Measurements from ENCODE around the gene CFAP77. TPM values are rescaled to one million over a fixed set of nuclear protein-coding genes. Genes with fewer than 3 reads are reported as not detected.

Gene CFAP77
- total and polyA plus RNA-seq, 9 of the 15 experiments (the other 6 are each of a cell fraction or from before 2014, with no cell fraction given) = not detected

DNA sequence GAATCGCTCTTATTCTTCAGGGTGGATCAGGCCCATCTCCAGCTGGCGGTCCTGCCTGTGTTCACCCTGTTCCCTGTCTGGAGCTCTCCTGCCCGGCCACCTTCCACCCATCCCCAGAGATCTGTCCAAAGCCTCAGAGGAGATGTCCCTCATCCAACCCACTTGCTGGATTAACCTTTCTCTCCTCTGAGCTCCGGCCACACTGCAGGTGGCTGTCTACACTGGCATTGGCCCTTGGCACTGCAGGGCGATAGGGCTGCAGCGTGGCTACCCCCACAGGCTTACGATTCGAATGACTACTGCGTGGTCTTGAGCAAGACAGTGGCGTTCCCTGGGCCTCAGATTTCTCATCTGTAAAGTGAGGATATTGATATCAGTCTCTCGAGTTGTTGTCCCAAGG lies 108.6 kb downstream of the CFAP77 start:
- ChIA-PET CTCF (ENCODE audit: low intra/inter-chr PET ratio) (no interaction called here), POLR2A (interaction anchor here (1.2 kb wide), 1 partner anchor 20 kb away, joined by 4 read pairs; no protein-coding TSS in a partner anchor)
- H3K4me2 ChIP-seq (ENCODE audit: insufficient read depth, low read length) = no peak overlapping the region
- H3K27me3 ChIP-seq (ENCODE audit: control insufficient read depth in 2 of 2, insufficient read depth in 2 of 2, low read length in 2 of 2) = peaks cover 41 to 85% of the 10 kb centered on the region in 2 experiments
- no peak overlapping the region for H3K27ac ChIP-seq (ENCODE audit: extremely low read depth, low read depth, low read length)
- TF ChIP-seq NEUROD1 (IDR thresholded peaks at IDR 0.05; ENCODE audit: borderline replicate concordance, low read depth, low read length, partially characterized antibody) (no peak), ZBTB2 (IDR thresholded peaks at IDR 0.05) (no peak), ZNF184 (CRISPR knock-in tag; IDR thresholded peaks at IDR 0.05) (no peak), ZNF133 (CRISPR knock-in tag; IDR thresholded peaks at IDR 0.05) (no peak), FOXA1 (IDR thresholded peaks at IDR 0.05; ENCODE audit: borderline replicate concordance) (no peak), CREBBP (IDR thresholded peaks at IDR 0.05; ENCODE audit: low read depth, low read length) (no peak), BCL6 (CRISPR knock-in tag; IDR thresholded peaks at IDR 0.05) (no peak), RNF2 (IDR thresholded peaks at IDR 0.05) (no peak)
- TF ChIP-seq, protein P1, sequence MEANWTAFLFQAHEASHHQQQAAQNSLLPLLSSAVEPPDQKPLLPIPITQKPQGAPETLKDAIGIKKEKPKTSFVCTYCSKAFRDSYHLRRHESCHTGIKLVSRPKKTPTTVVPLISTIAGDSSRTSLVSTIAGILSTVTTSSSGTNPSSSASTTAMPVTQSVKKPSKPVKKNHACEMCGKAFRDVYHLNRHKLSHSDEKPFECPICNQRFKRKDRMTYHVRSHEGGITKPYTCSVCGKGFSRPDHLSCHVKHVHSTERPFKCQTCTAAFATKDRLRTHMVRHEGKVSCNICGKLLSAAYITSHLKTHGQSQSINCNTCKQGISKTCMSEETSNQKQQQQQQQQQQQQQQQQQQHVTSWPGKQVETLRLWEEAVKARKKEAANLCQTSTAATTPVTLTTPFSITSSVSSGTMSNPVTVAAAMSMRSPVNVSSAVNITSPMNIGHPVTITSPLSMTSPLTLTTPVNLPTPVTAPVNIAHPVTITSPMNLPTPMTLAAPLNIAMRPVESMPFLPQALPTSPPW (CRISPR knock-in tag; IDR thresholded peaks at IDR 0.05) = no peak
- TF ChIP-seq, protein P2, sequence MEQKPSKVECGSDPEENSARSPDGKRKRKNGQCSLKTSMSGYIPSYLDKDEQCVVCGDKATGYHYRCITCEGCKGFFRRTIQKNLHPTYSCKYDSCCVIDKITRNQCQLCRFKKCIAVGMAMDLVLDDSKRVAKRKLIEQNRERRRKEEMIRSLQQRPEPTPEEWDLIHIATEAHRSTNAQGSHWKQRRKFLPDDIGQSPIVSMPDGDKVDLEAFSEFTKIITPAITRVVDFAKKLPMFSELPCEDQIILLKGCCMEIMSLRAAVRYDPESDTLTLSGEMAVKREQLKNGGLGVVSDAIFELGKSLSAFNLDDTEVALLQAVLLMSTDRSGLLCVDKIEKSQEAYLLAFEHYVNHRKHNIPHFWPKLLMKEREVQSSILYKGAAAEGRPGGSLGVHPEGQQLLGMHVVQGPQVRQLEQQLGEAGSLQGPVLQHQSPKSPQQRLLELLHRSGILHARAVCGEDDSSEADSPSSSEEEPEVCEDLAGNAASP (IDR thresholded peaks at IDR 0.05) = no peak
- no peak for ATAC-seq
- no peak for FAIRE-seq
- no peaks in the 10 kb centered on the region for H3K9me1 ChIP-seq (ENCODE audit: control insufficient read depth, insufficient read depth, low read length)
- no peaks in the 10 kb centered on the region for H3K79me2 ChIP-seq (ENCODE audit: control insufficient read depth, insufficient read depth, low read length)
- peaks cover 10% of the 10 kb centered on the region; the same call in 1 of the 2 replicates for H4K20me1 ChIP-seq (replicated peaks; ENCODE audit: control insufficient read depth, insufficient read depth, low read length)
- no peaks in the 10 kb centered on the region for H3K9me3 ChIP-seq (replicated peaks; ENCODE audit: control insufficient read depth, insufficient read depth, low read depth, low read length)
- in situ Hi-C loops (cut with MboI) (no loop called here), intact Hi-C loops (cut with micrococcal nuclease) (no loop called here)
- no peak overlapping the region for H3K9ac ChIP-seq (ENCODE audit: insufficient read depth in 1 of 2, low read depth in 2 of 2, low read length in 2 of 2)
- 2% methylated on average over 11 of the region's 11 CpGs for WGBS (ENCODE audit: insufficient coverage, low coverage, missing lambda C conversion rate)
- H2AFZ ChIP-seq (ENCODE audit: low read depth, low read length) = no peak overlapping the region
- 0 out of 5 replicates have a peak, but pooled peaks cover 0 to 3% of the 10 kb centered on the region in 2 experiments for H3K4me1 ChIP-seq (replicated peaks in 1 of 2; ENCODE audit: control insufficient read depth in 2 of 2, insufficient read depth in 2 of 2, low read length in 2 of 2)
- no TSS peak for BruUV-seq (replicated peaks)
- DNase-seq (ENCODE audit: extremely low read depth in 1 of 4, low spot score in 3 of 4) = no peak
- no peak overlapping the region for H3K4me3 ChIP-seq
- H3K36me3 ChIP-seq (ENCODE audit: control insufficient read depth, insufficient read depth, low read length) = no peaks in the 10 kb centered on the region

All from K562 (cell line).